ENCODE measurements around the gene RXRA.
A peak's percentile ranks its signal among the peaks of the same experiment; 100 is the strongest.

RXRA gene

DNA sequence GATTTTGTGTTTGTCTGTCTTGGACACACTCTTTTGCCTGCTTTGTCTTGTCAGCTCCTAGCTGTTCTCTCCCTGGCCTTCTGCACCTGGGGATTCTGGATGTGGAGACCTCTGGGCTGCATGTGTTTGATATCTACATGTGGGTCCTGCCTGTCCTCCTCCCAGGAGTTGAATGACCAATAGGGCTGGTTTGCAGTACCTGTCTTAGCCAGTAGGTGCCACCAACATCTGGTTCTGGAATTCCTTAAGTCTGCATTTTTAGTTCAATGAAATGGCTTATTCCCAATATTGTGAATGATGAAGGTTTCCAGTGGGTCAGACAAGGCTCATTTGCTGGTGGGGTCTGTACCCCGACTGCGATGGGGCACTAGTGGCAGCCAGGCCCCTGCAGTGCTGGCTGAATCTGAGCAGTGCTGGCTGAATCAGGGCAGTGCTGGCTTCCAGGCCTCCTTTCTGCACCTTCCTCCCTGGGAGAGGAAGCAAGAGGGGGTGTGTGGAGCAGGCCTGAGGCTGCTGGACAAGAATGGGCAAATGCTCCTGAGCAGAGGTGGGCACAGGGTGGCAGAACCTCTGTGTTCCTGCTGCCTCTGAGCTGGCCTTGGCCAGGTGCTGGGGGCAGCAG, 73.3 kb downstream of the RXRA start:
- no peak overlapping the region for H3K27ac Mint-ChIP-seq (ENCODE audit: low read depth)
- peaks cover 14% of the 10 kb centered on the region for H3K36me3 Mint-ChIP-seq (ENCODE audit: insufficient read depth)
- H3K4me3 Mint-ChIP-seq: no peak overlapping the region
- DNase-seq (ENCODE audit: low spot score in 2 of 2) (no peak), ATAC-seq (replicated peaks; ENCODE audit: extremely low read depth, poor library complexity, severe bottlenecking) (no peak)
- no peaks in the 10 kb centered on the region for H3K27me3 Mint-ChIP-seq
- H3K4me1 Mint-ChIP-seq: peaks cover 52% of the 10 kb centered on the region
- H3K9me3 Mint-ChIP-seq: no peaks in the 10 kb centered on the region

DNA sequence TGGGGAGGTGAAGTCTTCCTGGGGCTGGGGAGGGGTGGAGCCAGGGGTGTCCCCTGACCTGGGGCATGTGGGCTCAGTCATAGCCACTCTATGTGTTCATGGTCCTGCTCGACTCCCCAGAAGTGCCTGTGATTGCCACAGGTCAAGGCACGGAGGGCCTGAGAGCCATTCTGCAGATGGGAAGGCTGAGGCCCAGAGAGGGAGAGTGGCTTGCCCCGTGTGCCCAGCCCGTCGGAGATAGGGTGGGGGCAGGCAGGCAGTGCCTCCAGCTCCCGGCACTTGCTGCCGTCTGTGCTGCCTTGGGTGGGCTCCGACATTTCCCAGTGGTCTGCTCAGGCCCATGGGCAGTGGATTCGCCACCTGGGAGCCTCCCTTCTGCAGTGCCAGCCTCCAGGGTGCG, 74.0 kb downstream of the RXRA start:
- no peak overlapping the region for H3K27ac Mint-ChIP-seq (ENCODE audit: low read depth)
- no peaks in the 10 kb centered on the region for H3K9me3 Mint-ChIP-seq
- ATAC-seq (replicated peaks; ENCODE audit: extremely low read depth, poor library complexity, severe bottlenecking): no peak
- peaks cover 13% of the 10 kb centered on the region for H3K36me3 Mint-ChIP-seq (ENCODE audit: insufficient read depth)
- H3K27me3 Mint-ChIP-seq: no peaks in the 10 kb centered on the region
- peaks cover 55% of the 10 kb centered on the region for H3K4me1 Mint-ChIP-seq
- DNase-seq (ENCODE audit: low spot score in 2 of 2): no peak
- no peak overlapping the region for H3K4me3 Mint-ChIP-seq

DNA sequence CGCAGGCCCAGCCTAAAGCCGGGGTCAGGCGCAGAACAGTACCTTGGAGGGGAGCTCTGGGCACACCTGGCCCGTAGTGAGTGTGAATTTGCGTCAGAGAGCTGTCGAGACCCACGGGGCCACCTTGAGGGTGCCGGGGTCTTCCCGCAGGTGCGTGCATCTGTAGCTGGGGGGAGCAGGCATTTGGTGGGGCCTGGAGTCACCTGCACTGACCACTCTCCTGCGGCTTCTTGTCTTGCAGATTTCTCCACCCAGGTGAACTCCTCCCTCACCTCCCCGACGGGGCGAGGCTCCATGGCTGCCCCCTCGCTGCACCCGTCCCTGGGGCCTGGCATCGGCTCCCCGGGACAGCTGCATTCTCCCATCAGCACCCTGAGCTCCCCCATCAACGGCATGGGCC, 75.1 kb downstream of the RXRA start:
- no peak for ATAC-seq (replicated peaks; ENCODE audit: extremely low read depth, poor library complexity, severe bottlenecking)
- no peaks in the 10 kb centered on the region for H3K27me3 Mint-ChIP-seq
- H3K36me3 Mint-ChIP-seq (ENCODE audit: insufficient read depth): peaks cover 13% of the 10 kb centered on the region
- H3K4me1 Mint-ChIP-seq: peaks cover 50% of the 10 kb centered on the region
- DNase-seq (ENCODE audit: low spot score in 2 of 2): no peak
- no peak overlapping the region for H3K27ac Mint-ChIP-seq (ENCODE audit: low read depth)
- H3K9me3 Mint-ChIP-seq: no peaks in the 10 kb centered on the region
- H3K4me3 Mint-ChIP-seq: no peak overlapping the region

DNA sequence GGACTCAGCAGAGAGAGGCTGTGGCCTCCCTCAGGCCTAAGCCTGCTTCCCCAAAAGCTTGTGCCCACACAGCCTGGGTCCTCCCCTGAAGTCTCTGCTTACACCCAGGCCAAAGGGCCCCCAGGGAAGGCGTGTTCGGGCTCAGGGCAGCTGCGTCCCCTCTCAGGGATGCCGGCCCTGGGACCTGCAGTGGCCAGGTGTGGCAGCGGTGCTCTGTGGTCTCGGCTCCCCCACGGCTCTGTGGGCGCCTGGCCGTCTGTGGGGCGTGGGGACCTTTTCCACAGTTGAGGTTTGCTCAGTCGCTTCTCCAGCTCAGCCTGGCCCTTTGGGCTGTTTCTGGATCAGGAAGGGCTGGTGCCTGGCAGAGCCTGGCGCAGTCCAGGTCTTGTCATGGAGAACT, 75.9 kb downstream of the RXRA start:
- H3K27ac Mint-ChIP-seq (ENCODE audit: low read depth): no peak overlapping the region
- DNase-seq (ENCODE audit: low spot score in 2 of 2): no peak
- no peak overlapping the region for H3K4me3 Mint-ChIP-seq
- peaks cover 14% of the 10 kb centered on the region for H3K36me3 Mint-ChIP-seq (ENCODE audit: insufficient read depth)
- no peaks in the 10 kb centered on the region for H3K9me3 Mint-ChIP-seq
- no peaks in the 10 kb centered on the region for H3K27me3 Mint-ChIP-seq
- ATAC-seq (replicated peaks; ENCODE audit: extremely low read depth, poor library complexity, severe bottlenecking): no peak
- peaks cover 47% of the 10 kb centered on the region for H3K4me1 Mint-ChIP-seq

DNA sequence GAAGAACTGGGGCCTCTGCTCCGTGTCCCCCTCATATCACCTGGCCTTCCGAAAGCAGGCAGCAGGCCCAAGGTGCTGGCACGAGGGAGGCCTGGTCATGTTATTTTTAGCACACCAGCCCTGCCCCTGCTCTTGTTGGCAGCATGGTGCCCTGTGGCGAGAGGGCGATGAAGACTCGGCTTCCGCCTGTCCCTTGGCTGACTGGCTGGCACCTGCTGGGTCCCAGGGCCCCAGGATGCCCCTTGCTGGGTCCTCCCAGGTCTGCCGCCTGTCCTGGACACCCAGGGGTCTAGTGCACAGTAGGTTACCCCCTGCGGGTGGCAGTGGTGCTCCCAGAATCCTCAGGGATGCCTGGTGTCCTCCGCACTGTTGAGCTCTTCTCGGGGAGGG, 77.0 kb downstream of the RXRA start:
- Mint-ChIP-seq H3K27me3 (no peaks in the 10 kb centered on the region), H3K27ac (ENCODE audit: low read depth) (peak overlapping the region; percentile 68), H3K4me3 (peak overlapping the region; percentile 65), H3K9me3 (no peaks in the 10 kb centered on the region), H3K4me1 (peaks cover 43% of the 10 kb centered on the region), H3K36me3 (ENCODE audit: insufficient read depth) (peaks cover 16% of the 10 kb centered on the region)
- DNase-seq (ENCODE audit: low spot score in 2 of 2): no peak
- no peak for ATAC-seq (replicated peaks; ENCODE audit: extremely low read depth, poor library complexity, severe bottlenecking)

GRCh38 chr9:134403682-134404301, 77.5 kb downstream of the RXRA start:
- Mint-ChIP-seq H3K4me3 (peak overlapping the region; percentile 65), H3K4me1 (peaks cover 43% of the 10 kb centered on the region), H3K9me3 (no peaks in the 10 kb centered on the region), H3K27ac (ENCODE audit: low read depth) (peak overlapping the region; percentile 68), H3K36me3 (ENCODE audit: insufficient read depth) (peaks cover 16% of the 10 kb centered on the region), H3K27me3 (no peaks in the 10 kb centered on the region)
- no peak for DNase-seq (ENCODE audit: low spot score in 2 of 2)
- ATAC-seq (replicated peaks; ENCODE audit: extremely low read depth, poor library complexity, severe bottlenecking): peak; percentile 20

DNA sequence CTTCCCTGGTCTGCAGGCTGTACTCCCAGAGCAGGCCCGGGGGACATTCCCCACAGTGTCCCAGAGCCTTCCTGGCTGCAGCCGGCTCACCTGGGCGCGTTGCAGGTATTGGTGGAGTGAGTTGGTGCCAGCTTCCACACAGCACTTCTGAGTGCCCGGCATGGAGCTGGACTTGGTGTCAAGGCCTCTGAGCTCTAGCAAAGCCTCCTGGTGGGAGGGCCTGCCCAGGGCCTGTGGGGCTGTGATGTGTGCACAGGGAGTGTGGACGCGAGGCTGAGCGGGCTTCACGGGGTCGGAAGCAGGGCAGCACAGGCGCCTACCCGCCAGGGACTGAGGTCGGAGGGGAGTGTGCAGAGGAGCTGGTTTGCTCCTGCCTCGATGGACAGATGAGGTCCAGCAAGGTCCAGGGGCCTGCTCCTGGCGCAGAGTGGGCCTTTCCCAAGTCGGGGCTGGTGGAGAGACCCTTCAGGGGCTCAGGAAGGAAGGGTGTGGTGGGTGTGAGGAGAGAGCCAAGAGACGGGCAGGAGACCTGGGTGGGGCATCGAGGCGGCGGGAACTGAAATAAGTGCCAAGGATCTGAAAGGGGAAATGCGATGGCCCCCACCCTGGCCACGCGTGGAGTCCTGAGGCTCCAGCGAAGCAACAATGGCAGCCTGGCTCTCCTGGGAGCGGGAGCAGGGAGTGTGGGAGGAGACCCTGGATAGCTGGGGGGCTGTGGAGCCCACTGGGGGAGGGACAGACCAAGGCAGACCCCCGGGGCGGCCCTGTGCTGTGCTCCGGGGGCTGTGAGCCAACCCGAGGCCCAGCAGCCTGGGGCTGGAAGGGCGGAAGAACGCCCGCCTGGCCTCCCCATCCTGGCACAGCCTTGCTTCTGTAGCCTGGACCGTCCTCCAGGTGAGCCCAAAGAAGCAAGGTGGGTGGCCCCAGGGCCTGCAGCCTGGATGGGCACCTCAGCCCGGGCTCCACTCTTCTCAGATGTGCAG, 78.4 kb downstream of the RXRA start:
- ATAC-seq (replicated peaks; ENCODE audit: extremely low read depth, poor library complexity, severe bottlenecking) (no peak), DNase-seq (ENCODE audit: low spot score in 2 of 2) (no peak)
- no peaks in the 10 kb centered on the region for H3K27me3 Mint-ChIP-seq
- H3K27ac Mint-ChIP-seq (ENCODE audit: low read depth): peak overlapping the region; percentile 68
- H3K4me1 Mint-ChIP-seq: peaks cover 42% of the 10 kb centered on the region
- H3K9me3 Mint-ChIP-seq: no peaks in the 10 kb centered on the region
- peak overlapping the region; percentile 65 for H3K4me3 Mint-ChIP-seq
- peaks cover 15% of the 10 kb centered on the region for H3K36me3 Mint-ChIP-seq (ENCODE audit: insufficient read depth)

- DNase-seq (ENCODE audit: low spot score in 2 of 2): no peak
- H3K4me1 Mint-ChIP-seq: peaks cover 44% of the 10 kb centered on the region
- peak overlapping the region; percentile 63 for H3K4me3 Mint-ChIP-seq
- no peaks in the 10 kb centered on the region for H3K9me3 Mint-ChIP-seq
- no peaks in the 10 kb centered on the region for H3K27me3 Mint-ChIP-seq
- peaks cover 13% of the 10 kb centered on the region for H3K36me3 Mint-ChIP-seq (ENCODE audit: insufficient read depth)
- no peak for ATAC-seq (replicated peaks; ENCODE audit: extremely low read depth, poor library complexity, severe bottlenecking)
- H3K27ac Mint-ChIP-seq (ENCODE audit: low read depth): peak overlapping the region; percentile 19
These were observed 79.3 kb downstream of the RXRA start for GRCh38 chr9:134405527-134405926.

DNA sequence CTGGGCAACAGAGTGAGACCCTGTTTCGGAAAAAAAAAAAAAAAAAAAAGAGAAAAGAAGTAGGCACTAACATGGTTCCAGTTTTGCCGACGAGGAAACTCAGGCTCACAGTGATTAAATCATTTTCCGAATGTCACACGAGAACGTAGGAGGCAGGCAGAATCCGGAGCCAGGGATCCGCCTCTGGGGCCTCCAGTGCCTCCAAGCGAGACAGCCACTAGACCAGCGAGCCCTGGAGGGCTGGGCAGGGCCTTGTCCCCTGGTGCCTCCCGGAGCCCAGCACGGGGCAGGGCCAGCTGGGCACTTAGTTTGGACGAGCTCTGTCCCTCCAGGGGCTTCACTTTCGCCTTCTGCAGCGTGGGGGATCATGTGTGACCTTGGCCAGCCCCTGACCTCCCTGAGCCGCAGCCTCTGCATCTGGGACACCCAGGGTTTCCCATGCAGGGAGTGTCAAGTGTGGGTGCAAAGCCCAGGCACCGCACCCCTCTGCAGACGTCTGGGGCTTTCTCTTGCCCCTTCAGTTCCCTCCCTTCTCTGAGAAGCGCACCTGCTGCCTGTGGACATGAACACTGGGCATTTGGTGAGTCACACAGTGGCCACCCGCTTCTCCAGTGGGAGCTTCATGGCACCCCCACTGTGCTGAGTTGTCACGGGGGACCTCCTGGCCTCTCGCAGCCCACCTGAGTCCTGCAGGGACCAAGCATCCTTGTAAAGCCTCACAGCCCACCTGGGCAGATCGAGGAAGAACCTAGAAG, 80.3 kb downstream of the RXRA start:
- Mint-ChIP-seq H3K36me3 (ENCODE audit: insufficient read depth) (peaks cover 13% of the 10 kb centered on the region), H3K27ac (ENCODE audit: low read depth) (peak overlapping the region; percentile 65)
- ATAC-seq (replicated peaks; ENCODE audit: extremely low read depth, poor library complexity, severe bottlenecking): no peak

GRCh38 chr9:134407121-134407779, 81.0 kb downstream of the RXRA start:
- DNase-seq (ENCODE audit: low spot score in 2 of 2) (peak; percentile 62 to 77), ATAC-seq (replicated peaks; ENCODE audit: extremely low read depth, poor library complexity, severe bottlenecking) (peak; percentile 84)
- peaks cover 44% of the 10 kb centered on the region for H3K4me1 Mint-ChIP-seq
- H3K36me3 Mint-ChIP-seq (ENCODE audit: insufficient read depth): peaks cover 13% of the 10 kb centered on the region
- peak overlapping the region; percentile 76 for H3K4me3 Mint-ChIP-seq
- no peaks in the 10 kb centered on the region for H3K27me3 Mint-ChIP-seq
- no peaks in the 10 kb centered on the region for H3K9me3 Mint-ChIP-seq
- peak overlapping the region; percentile 65 for H3K27ac Mint-ChIP-seq (ENCODE audit: low read depth)

More for the DNA sequence above, 80.3 kb downstream of the RXRA start:
- H3K4me3 Mint-ChIP-seq: peak overlapping the region; percentile 76
- H3K4me1 Mint-ChIP-seq: peaks cover 44% of the 10 kb centered on the region
- H3K9me3 Mint-ChIP-seq: no peaks in the 10 kb centered on the region
- no peak for DNase-seq (ENCODE audit: low spot score in 2 of 2)
- no peaks in the 10 kb centered on the region for H3K27me3 Mint-ChIP-seq

DNA sequence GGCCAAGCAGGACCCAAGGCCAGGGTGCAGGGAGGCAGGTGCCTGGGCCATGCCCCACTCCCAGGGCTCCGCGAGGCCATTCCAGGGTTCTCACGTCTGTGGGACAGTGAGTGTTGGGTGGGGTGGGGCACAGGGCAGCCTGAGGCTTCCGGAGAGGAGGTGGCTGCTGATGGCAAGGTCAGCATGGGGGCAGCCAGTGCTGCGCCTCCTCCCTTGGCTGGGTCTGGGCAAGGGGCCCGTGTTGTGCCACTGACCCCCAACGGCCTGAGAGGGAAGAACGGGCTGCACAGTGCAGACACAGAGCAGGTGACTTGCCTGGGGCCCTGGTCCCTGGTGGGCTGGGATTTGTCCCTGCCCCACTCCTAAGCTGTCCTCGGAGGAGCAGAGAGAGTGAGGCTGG, 82.1 kb downstream of the RXRA start:
- peaks cover 42% of the 10 kb centered on the region for H3K4me1 Mint-ChIP-seq
- no peaks in the 10 kb centered on the region for H3K9me3 Mint-ChIP-seq
- ATAC-seq (replicated peaks; ENCODE audit: extremely low read depth, poor library complexity, severe bottlenecking): no peak
- H3K27me3 Mint-ChIP-seq: no peaks in the 10 kb centered on the region
- peaks cover 13% of the 10 kb centered on the region for H3K36me3 Mint-ChIP-seq (ENCODE audit: insufficient read depth)
- no peak overlapping the region for H3K27ac Mint-ChIP-seq (ENCODE audit: low read depth)
- H3K4me3 Mint-ChIP-seq: no peak overlapping the region
- no peak for DNase-seq (ENCODE audit: low spot score in 2 of 2)
